HG03196 (cell line): ENCODE measurements around the gene SMCO2.
A peak's percentile ranks its signal among the peaks of the same experiment; 100 is the strongest.
"Not testable (repeated sequence)": the region's sequence is repeated elsewhere in the genome, so short reads cannot be mapped to it uniquely, and the experiment has no call there.

Source experiments
- ATAC-seq: cut with Tn5 transposase; IDR thresholded peaks from one replicate; pipeline ENCODE4 v1.9.1; 2021; ENCODE audit not compliant: unreplicated experiment

The SMCO2 gene

GRCh38 chr12:27524494-27524835, 77.9 kb downstream of the SMCO2 start:
- ATAC-seq, result peak; percentile 10

DNA sequence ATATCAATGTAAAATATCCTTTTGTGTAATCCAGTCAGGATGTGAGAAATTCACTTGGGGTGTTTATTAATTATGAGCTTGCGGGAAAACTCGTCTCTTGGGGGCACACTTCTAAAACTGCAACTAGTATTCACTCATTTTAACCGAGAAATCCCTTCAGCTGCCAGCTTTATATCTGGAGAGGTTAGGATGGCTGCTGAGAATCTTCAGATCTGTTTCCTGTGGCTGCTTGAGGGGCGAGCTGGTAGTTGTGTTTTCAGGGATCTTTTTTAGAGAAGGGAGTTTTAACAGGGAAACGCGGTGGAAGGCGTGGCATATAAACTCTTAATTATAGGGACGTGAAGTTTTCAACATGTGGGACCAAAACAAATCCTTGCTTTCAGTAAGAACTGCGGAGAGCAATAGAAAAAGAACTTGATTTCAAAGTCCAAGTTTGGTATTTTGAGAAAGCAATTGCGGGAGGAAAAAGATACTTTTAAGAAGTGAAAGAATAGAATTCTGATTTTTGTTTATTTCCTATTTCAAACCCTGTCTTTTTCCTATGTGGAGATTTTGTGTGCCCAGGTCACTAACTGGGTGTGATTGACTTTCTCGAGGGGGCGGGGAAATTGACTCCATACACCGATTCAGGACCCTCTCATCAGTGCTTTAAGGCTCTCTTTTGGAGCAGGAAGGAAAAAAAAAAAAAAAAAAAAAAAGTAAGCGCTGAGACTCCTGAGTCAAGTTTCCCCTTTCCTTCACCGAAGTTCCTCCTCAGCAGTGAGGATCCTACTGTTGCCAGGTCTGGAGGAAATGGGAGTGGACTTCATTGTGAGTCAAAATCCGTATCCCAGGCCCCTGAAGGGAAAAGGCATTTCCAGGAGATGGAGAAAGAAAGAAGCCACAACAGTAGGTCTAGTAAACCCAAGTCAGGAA, 78.6 kb downstream of the SMCO2 start:
- no peak for ATAC-seq

GRCh38 chr12:27527512-27527911, 81.0 kb downstream of the SMCO2 start:
- ATAC-seq, result no peak

DNA sequence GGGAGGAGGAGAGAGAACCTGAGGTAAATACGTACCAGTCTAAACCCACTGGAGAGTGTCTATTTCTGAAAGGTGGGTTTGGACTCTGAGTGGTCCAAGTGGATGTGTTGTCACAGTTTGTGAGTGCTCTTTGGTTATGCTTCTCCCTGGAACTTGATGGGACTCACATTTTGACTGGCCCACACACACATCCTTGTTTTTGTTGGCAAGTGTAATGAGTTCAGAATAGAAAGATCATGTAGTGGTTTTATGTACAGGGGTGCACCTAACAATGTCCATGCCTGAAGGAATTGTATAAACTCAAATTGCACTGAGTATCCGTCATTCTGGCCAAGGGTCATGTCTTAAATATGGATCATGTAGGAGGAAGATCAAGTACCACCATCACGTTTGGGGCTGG, 82.3 kb downstream of the SMCO2 start:
- ATAC-seq, result no peak

GRCh38 chr12:27530157-27530922, 83.8 kb downstream of the SMCO2 start:
- ATAC-seq, result no peak

GRCh38 chr12:27531896-27532295, 85.4 kb downstream of the SMCO2 start:
- no peak for ATAC-seq

DNA sequence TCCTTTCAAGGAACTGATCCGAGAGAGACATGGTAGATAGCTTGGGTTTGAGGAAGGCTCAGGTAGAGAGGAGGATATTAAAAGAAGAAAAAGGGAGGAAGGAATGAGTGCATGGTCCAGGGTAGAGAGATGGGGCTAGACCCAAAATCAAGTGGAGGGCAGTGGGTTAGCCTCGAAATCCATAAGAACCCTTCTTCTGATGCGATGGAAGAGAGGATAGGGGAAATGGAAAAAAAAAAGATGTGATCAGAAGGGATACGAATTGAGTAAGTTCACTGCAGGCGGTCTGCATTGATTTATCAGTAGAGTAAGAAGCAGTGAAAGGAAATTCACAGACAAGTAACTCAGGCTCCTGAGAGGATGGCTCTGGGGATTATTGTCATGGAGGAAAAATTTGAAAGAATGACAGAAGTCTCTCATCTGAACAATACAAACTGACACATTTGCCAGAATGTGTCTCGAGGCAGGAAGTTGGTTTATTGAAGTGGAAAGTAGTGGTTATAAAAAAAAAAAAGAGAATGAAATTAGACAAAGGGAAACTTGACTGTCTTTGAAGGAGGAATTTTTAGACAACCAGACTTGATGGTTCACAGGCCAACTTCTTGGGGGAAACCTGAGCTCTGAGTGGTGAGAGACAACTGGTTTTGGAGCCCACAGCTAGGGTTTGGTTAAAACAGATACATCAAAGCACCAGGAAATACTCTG, 87.7 kb downstream of the SMCO2 start:
- ATAC-seq, result peak; percentile 53

GRCh38 chr12:27534765-27535161, 88.2 kb downstream of the SMCO2 start:
- ATAC-seq, result peak; percentile 15

GRCh38 chr12:27535318-27535717, 88.8 kb downstream of the SMCO2 start:
- ATAC-seq, result no peak

DNA sequence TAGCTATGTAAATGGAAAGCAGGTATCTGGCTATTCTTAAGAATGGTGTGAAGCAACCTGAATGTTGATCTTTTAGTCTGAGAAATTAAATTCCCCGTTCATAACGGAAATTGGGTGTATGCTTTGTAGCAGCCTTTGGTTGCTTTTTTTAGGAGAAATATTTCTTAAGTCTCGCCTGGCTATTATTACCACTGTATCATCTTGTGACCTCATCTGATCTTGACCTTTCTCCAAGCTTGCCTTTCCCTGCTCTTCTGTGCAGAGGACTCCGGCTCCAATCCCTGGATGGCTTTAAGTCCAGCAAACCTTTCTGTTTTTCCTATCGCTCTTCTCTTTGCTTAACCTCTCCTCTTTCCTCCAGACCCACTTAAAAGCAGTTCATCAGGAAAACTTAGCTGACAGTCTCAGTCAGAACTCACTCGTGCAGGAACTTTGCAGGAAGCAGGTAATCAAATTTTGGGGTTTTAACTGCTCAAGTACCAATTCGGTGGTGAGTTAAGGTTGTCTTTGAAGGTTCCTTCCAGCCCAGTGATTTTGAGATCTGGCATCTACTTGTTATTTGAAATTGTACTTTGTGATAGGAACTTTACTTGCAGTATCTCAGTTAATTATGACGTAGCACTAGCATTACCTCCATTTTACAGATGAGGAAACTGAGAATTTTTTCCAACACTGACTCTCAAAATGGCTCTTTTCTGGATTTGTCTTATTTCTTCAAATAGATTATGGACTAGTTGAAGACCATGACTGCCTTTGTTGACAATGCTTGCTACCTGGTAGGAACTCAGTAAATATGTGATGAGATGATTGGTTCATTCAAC, 91.5 kb downstream of the SMCO2 start:
- ATAC-seq, result no peak

DNA sequence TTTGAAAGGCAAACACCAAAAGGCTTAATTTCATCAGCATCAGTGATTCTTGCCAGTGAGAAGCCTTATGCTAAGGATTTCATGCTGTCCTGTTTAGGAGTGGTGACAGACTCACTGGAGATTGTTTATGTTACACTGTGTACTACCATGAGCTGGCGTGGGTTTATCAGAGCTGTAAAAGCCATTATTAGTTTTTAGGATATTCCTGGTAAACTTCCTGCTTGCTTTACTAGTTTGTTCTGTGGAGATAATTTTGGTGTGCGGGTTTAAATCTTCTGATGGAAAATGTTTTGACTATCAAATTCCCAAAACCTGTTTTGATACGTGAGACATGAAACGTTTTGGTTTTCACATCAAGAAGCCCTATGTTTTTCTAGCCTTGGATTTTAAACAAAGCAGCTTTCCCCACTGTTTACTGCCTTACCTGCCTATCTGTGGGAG, 92.7 kb downstream of the SMCO2 start:
- no peak for ATAC-seq

- no peak for ATAC-seq
Observed at GRCh38 chr12:27541031-27541719, 94.6 kb downstream of the SMCO2 start.

DNA sequence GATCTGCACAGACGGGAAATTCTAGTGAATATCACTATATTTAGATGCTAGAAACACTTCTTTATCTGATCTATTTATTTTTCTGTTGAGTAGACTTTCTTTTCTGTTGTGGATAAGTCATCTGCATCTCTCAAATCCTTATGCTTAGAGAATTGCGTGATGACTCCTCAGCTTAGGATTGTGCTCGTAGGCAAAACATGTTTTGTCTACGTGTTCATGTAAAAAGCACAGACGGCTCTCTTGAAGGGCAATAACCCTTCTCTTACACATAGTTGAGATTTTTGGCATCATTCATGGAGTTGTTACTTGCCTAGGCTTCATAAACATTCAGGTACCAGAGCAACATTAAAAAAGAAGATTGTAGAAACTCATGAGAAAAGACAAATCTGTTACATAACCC, 96.1 kb downstream of the SMCO2 start:
- ATAC-seq, result no peak

- ATAC-seq, result not testable (repeated sequence)
Observed at GRCh38 chr12:27544858-27545257, 98.3 kb downstream of the SMCO2 start.

DNA sequence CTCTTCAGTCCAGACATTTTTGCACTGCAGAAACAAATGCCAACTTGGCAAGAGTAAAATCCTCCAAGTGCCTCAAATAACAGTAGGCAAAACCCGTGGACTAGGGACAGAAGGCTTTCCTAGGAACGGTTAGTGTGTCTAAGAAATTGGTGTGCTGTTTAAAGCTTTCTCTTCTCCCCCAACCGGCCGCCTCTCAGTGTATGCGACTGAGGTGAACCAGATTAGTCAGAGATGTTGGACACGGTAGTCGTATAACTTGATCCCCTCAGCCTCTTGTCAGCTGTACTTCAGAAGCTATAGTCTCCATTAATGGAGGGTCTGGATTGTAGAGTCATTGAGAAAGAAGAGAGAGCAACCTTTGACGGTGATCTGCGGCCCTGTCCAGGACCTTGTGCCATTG, 99.1 kb downstream of the SMCO2 start:
- no peak for ATAC-seq

DNA sequence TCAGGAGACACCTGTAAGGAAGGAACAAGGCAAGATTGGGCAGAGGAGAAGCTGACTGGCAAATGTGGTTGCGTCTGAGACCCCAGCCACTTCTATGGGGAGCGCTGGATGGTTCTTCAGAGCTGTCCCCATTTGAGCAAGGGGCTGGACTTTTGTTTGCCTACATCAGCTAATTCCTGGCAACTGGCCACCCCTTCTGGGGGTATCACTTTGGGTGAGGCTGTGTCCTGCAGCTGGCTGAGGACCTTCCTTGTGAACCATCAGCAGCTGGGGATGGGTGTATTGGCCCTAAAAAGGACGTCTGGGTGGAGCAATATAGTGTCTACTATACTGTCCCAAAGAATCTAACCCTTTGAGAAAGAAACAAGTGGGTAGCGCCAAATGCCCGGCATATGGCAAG, 101.1 kb downstream of the SMCO2 start:
- ATAC-seq, result no peak

DNA sequence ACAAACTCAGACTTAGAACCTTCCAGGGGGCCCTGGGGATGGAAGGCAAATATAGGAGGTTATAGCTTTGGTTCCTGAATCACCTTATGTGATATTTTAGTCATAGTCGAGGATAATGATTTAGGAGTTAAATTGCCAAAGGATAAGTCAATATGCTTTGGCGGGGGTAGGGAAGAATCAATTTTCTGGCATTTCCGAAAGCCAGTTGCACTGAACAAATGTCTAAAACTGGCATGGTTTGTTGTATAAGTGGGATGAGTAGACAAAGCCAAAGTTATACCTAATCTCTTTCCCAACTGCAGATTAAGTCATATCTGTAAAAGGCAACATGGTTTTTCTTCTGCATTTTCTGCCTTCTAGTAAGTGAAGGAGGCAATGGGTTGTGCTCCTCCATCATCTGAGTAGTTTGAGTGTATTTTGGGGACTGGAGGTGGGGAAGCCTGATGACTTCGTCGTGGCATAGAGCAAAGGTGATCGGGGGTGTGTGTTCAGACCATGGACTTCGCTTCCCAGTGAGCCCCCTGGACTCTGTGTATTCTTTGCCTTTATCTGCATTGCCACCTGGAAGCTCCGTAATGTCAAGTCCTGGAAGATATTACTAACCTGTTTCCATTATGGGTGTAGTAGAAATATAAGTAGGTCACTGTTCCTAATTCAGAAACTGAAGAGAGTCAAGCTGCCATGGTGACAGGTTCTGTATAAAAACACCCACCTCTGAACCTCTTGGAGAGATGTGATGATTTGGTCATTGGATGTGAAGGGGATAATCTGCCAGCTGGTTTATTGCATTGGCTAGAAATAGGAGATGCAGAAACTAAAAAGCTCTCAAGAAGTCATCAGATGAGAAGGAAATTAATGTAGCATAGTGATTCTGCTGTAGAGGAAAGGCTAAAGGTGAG, 102.0 kb downstream of the SMCO2 start:
- ATAC-seq, result no peak

GRCh38 chr12:27549236-27549800, 102.8 kb downstream of the SMCO2 start:
- ATAC-seq, result no peak
